ENCODE results near the gene CLDN22. TPM values are rescaled to one million over a fixed set of nuclear protein-coding genes. Genes with fewer than 3 reads are reported as not detected.

Gene CLDN22
- total and polyA plus RNA-seq, 2 of the 8 experiments (the other 6 are each of a cell fraction or from before 2014, with no cell fraction given) = not detected

GRCh38 chr4:183347146-183347545 is 27.1 kb upstream of the CLDN22 start:
- Histone ChIP-seq H4K5ac (ENCODE audit: insufficient read length, low read depth, low read length) (no peak overlapping the region), H2BK20ac (ENCODE audit: low read length) (no peak overlapping the region), H4K91ac (replicated peaks; ENCODE audit: insufficient read length, low read length) (no peak overlapping the region), H2BK15ac (ENCODE audit: low read length) (no peak overlapping the region), H3K9me3 (ENCODE audit: insufficient read depth in 2 of 2, low read depth in 1 of 2, low read length in 1 of 2) (no peaks in the 10 kb centered on the region), H2AFZ (ENCODE audit: low read length) (no peak overlapping the region), H3K4ac (replicated peaks; ENCODE audit: insufficient read length, low read depth, low read length) (no peak overlapping the region), H3K4me1 (replicated peaks in 1 of 4; ENCODE audit: control insufficient read depth in 3 of 4, insufficient read depth in 4 of 4, low read length in 3 of 4) (no peaks in the 10 kb centered on the region), H3K23ac (ENCODE audit: insufficient read length) (no peak overlapping the region), H3K14ac (ENCODE audit: insufficient read length) (no peak overlapping the region), H3K4me2 (ENCODE audit: insufficient read depth in 1 of 2, low read depth in 2 of 2, low read length in 2 of 2) (no peak overlapping the region), H3K79me2 (ENCODE audit: control insufficient read depth in 1 of 2, insufficient read depth in 2 of 2, low read length in 2 of 2) (no peaks in the 10 kb centered on the region), H3K27me3 (replicated peaks in 1 of 4; ENCODE audit: control insufficient read depth in 3 of 4, extremely low read depth in 1 of 4, insufficient read depth in 3 of 4, low read length in 3 of 4) (no peaks in the 10 kb centered on the region), H3K56ac (replicated peaks; ENCODE audit: insufficient read length, low read depth, low read length) (no peak overlapping the region), H2BK12ac (ENCODE audit: low read depth, low read length) (no peak overlapping the region), H2BK120ac (replicated peaks; ENCODE audit: low read depth, low read length) (no peak overlapping the region), H3K23me2 (ENCODE audit: low read depth, low read length) (no peaks in the 10 kb centered on the region), H4K8ac (ENCODE audit: extremely low read depth, insufficient read depth, low read length) (0 out of 2 replicates have a peak overlapping the region, but pooled peaks have one; percentile 18), H3K36me3 (ENCODE audit: control insufficient read depth in 2 of 4, insufficient read depth in 4 of 4, low read length in 3 of 4) (no peaks in the 10 kb centered on the region), H3K9ac (replicated peaks in 1 of 4; ENCODE audit: extremely low read depth in 1 of 4, low read depth in 3 of 4, low read length in 3 of 4) (no peak overlapping the region), H2AK5ac (ENCODE audit: low read depth, low read length) (no peak overlapping the region), H2BK5ac (ENCODE audit: low read depth, low read length) (no peak overlapping the region), H3K79me1 (ENCODE audit: low read depth, low read length) (no peaks in the 10 kb centered on the region), H3K27ac (ENCODE audit: low read depth, low read length) (no peak overlapping the region), H4K20me1 (replicated peaks in 1 of 2; ENCODE audit: control insufficient read depth in 1 of 2, insufficient read depth in 2 of 2, low read length in 2 of 2) (no peaks in the 10 kb centered on the region), H3K18ac (ENCODE audit: extremely low read depth, low read length) (no peak overlapping the region), H3K4me3 (ENCODE audit: extremely low read depth in 1 of 4, insufficient read depth in 2 of 4, low read depth in 3 of 4, low read length in 4 of 4) (no peak overlapping the region)
- 90% methylated on average over 8 of the region's 8 CpGs; no CpG with 5 or more reads in 1 of the 2 experiments for WGBS, 2 experiments (ENCODE audit: extremely low coverage in 1 of 2, insufficient coverage in 1 of 2, insufficient read length in 1 of 2, insufficient replicate concordance in 2 of 2, low coverage in 1 of 2, low lambda C conversion rate in 2 of 2, missing lambda C conversion rate in 1 of 2)
- DNase-seq (ENCODE audit: low read depth in 1 of 2, low spot score in 2 of 2) = no peak
- FAIRE-seq = no peak
- ChIA-PET CTCF (ENCODE audit: partially characterized antibody) (interaction anchor here (0.8 kb wide), 1 partner anchor 23 kb away, joined by 3 read pairs; no protein-coding TSS in a partner anchor), POLR2A (ENCODE audit: partially characterized antibody) (no interaction called here)
- no peak for TF ChIP-seq CTCF (IDR thresholded peaks at IDR 0.05; ENCODE audit: control extremely low read depth in 1 of 3, insufficient read depth in 1 of 3, low read depth in 1 of 3, low read length in 3 of 3)
- TF ChIP-seq PHF8 (conservative IDR thresholded peaks at IDR 0.05; ENCODE audit: low read depth, low read length) = no peak
- no peak for TF ChIP-seq TAF1 (IDR thresholded peaks at IDR 0.05; ENCODE audit: low read depth, low read length)
- TF ChIP-seq RFX5 (IDR thresholded peaks at IDR 0.05; ENCODE audit: borderline replicate concordance, low read depth, low read length) = no peak
- TF ChIP-seq SP2 (IDR thresholded peaks at IDR 0.05; ENCODE audit: low read length) = no peak
- TF ChIP-seq RAD21 (IDR thresholded peaks at IDR 0.05 in 1 of 2, conservative IDR thresholded peaks at IDR 0.05 in 1 of 2; ENCODE audit: low read depth in 2 of 2, low read length in 2 of 2) = no peak
- no peak for TF ChIP-seq TCF12 (IDR thresholded peaks at IDR 0.05; ENCODE audit: low read depth, low read length)
- no peak for TF ChIP-seq ASH2L (IDR thresholded peaks at IDR 0.05; ENCODE audit: low read length)
- TF ChIP-seq CBX8 (IDR thresholded peaks at IDR 0.05; ENCODE audit: borderline replicate concordance, low read depth, low read length) = no peak
- no peak for TF ChIP-seq CTBP2 (IDR thresholded peaks at IDR 0.05; ENCODE audit: borderline replicate concordance, insufficient read depth, insufficient read length, low read length)
- TF ChIP-seq GABPA (IDR thresholded peaks at IDR 0.05; ENCODE audit: borderline replicate concordance, insufficient read depth, low read length) = no peak
- TF ChIP-seq YY1 (IDR thresholded peaks at IDR 0.05; ENCODE audit: low read depth, low read length) = no peak

Data from H1 (cell line).